GM12801 (cell line): ENCODE data around the gene UBXN10.

Experiments
- CTCF ChIP-seq: IDR thresholded peaks from one replicate; pipeline ENCODE4 v1.5.1; 2011; ENCODE audit warnings: control low read depth; ENCODE audit not compliant: insufficient read length; ENCODE audit errors: extremely low read depth

UBXN10 gene

GRCh38 chr1:20178634-20179370 lies 7.1 kb upstream of the UBXN10 start:
- TF ChIP-seq CTCF = no peak

GRCh38 chr1:20179371-20180128 lies 6.3 kb upstream of the UBXN10 start:
- TF ChIP-seq CTCF = no peak

GRCh38 chr1:20180129-20180843 lies 5.6 kb upstream of the UBXN10 start:
- TF ChIP-seq CTCF = no peak

- no peak for TF ChIP-seq CTCF
Observed at GRCh38 chr1:20180844-20181207, 5.1 kb upstream of the UBXN10 start.

GRCh38 chr1:20182415-20182814 lies 3.5 kb upstream of the UBXN10 start:
- TF ChIP-seq CTCF = no peak

- no peak for TF ChIP-seq CTCF
Observed at GRCh38 chr1:20183035-20183434, 2.9 kb upstream of the UBXN10 start.

- no peak for TF ChIP-seq CTCF
Observed at GRCh38 chr1:20183616-20184271, 2.2 kb upstream of the UBXN10 start.
